IMR-90 (cell line): ENCODE results near the gene BCAS3.

Experiments used
- BHLHE40 ChIP-seq: fragments of 150-350 bp; IDR thresholded peaks from 2 replicates; pipeline ENCODE4 v1.6.1; 2016; ENCODE audit warnings: mild to moderate bottlenecking, low read depth, low read length
- CEBPB ChIP-seq: IDR thresholded peaks from 2 replicates; pipeline ENCODE4 v1.6.1; 2012; ENCODE audit warnings: low read depth, low read length, improper control_type of control experiment
- CHD1 ChIP-seq: IDR thresholded peaks from 2 replicates; pipeline ENCODE4 v1.6.1; 2012; ENCODE audit warnings: low read depth, low read length, improper control_type of control experiment
- CTCF ChIP-seq: conservative IDR thresholded peaks from 2 replicates; pipeline ENCODE4 v1.5.1; 2012; ENCODE audit warnings: mild to moderate bottlenecking, low read depth, low read length, improper control_type of control experiment
- FOS ChIP-seq: fragments of 150-350 bp; IDR thresholded peaks from 2 replicates; pipeline ENCODE4 v1.6.1; 2016; ENCODE audit warnings: low read depth, low read length
- MAFK ChIP-seq: IDR thresholded peaks from 2 replicates; pipeline ENCODE4 v1.6.1; 2012; ENCODE audit warnings: low read depth, low read length, improper control_type of control experiment
- MAZ ChIP-seq: IDR thresholded peaks from 2 replicates; pipeline ENCODE4 v1.6.1; 2012; ENCODE audit warnings: low read depth, mild to moderate bottlenecking, low read length, improper control_type of control experiment, moderate library complexity, borderline replicate concordance
- POLR2A ChIP-seq: IDR thresholded peaks from 2 replicates; pipeline ENCODE4 v1.6.1; 2012; ENCODE audit warnings: mild to moderate bottlenecking, low read depth, low read length
- RAD21 ChIP-seq: IDR thresholded peaks from 2 replicates; pipeline ENCODE4 v1.6.1; 2012; ENCODE audit warnings: low read length, improper control_type of control experiment
- RCOR1 ChIP-seq: IDR thresholded peaks from 2 replicates; pipeline ENCODE4 v1.6.1; 2012; ENCODE audit warnings: mild to moderate bottlenecking, low read length, improper control_type of control experiment; ENCODE audit not compliant: insufficient replicate concordance
- RFX5 ChIP-seq: IDR thresholded peaks from 2 replicates; pipeline ENCODE4 v1.8.0; 2012; ENCODE audit warnings: low read depth, mild to moderate bottlenecking, low read length, moderate library complexity

GRCh38 chr17:61345061-61345460 is 667.4 kb downstream of the BCAS3 start:
- TF ChIP-seq CTCF (no peak), RCOR1 (no peak), BHLHE40 (no peak), FOS (no peak), RFX5 (no peak), MAZ (no peak), CEBPB (no peak), MAFK (no peak), CHD1 (no peak), RAD21 (no peak), POLR2A (no peak)
